Bronchial epithelial cell (primary cell): ENCODE results near the gene PADI4. TPM values are rescaled to one million over a fixed set of nuclear protein-coding genes. Genes with fewer than 3 reads are reported as not detected.

ENCODE experiments used
- DNase-seq: peaks from one replicate; pipeline ENCODE4 v3.0.0-alpha.2; 2010; ENCODE audit warnings: low read depth
- FAIRE-seq: peaks from 2 replicates; lab custom pipeline; 2011; peaks lifted over from hg19 to GRCh38; lab: Jason Lieb, UNC
- H3K27me3 ChIP-seq: 2 replicates; pipeline ENCODE4 v1.5.1; 2011; ENCODE audit warnings: low read length; ENCODE audit not compliant: control insufficient read depth, insufficient read depth
- H3K36me3 ChIP-seq: 2 replicates; pipeline ENCODE4 v1.5.1; 2011; ENCODE audit warnings: low read length; ENCODE audit not compliant: control insufficient read depth, insufficient read depth
- H3K4me3 ChIP-seq: 2 replicates; pipeline ENCODE4 v1.5.1; 2011; ENCODE audit warnings: mild to moderate bottlenecking, low read depth, low read length, control low read depth
- CTCF ChIP-seq: IDR thresholded peaks from 2 replicates; pipeline ENCODE4 v1.5.1; 2011; ENCODE audit warnings: mild to moderate bottlenecking, moderate library complexity, low read length, control low read depth, inconsistent platforms; ENCODE audit not compliant: insufficient read depth, severe bottlenecking
- total RNA-seq: library from RNA; depleted of rRNA; stranded (reverse); fragments of >200 nt; gene quantifications from 2 replicates; pipeline ENCODE4 v1.2.1, GENCODE V29; 2014

Gene PADI4
- total RNA-seq, 1 donor from 2014 or later, result not detected

- no peak for DNase-seq
- FAIRE-seq, result no peak
- H3K36me3 ChIP-seq, result no peaks in the 10 kb centered on the region
- H3K27me3 ChIP-seq, result no peaks in the 10 kb centered on the region
- H3K4me3 ChIP-seq, result no peak overlapping the region
- TF ChIP-seq CTCF, result no peak
These were observed 44.5 kb downstream of the PADI4 start for GRCh38 chr1:17352419-17352909.

GRCh38 chr1:17355898-17356297 is 47.9 kb downstream of the PADI4 start:
- DNase-seq (no peak), FAIRE-seq (no peak)
- Histone ChIP-seq H3K36me3 (no peaks in the 10 kb centered on the region), H3K27me3 (no peaks in the 10 kb centered on the region), H3K4me3 (no peak overlapping the region)
- TF ChIP-seq CTCF, result no peak

- no peak overlapping the region for H3K4me3 ChIP-seq
- DNase-seq, result no peak
- H3K27me3 ChIP-seq, result no peaks in the 10 kb centered on the region
- H3K36me3 ChIP-seq, result no peaks in the 10 kb centered on the region
- TF ChIP-seq CTCF, result no peak
- no peak for FAIRE-seq
These were observed 48.5 kb downstream of the PADI4 start for GRCh38 chr1:17356387-17357026.

GRCh38 chr1:17358557-17358956 is 50.6 kb downstream of the PADI4 start:
- no peak overlapping the region for H3K4me3 ChIP-seq
- no peaks in the 10 kb centered on the region for H3K27me3 ChIP-seq
- no peak for FAIRE-seq
- no peak for TF ChIP-seq CTCF
- DNase-seq, result no peak
- no peaks in the 10 kb centered on the region for H3K36me3 ChIP-seq

GRCh38 chr1:17359031-17359430 is 51.0 kb downstream of the PADI4 start:
- FAIRE-seq (no peak), DNase-seq (no peak)
- TF ChIP-seq CTCF, result no peak
- Histone ChIP-seq H3K36me3 (no peaks in the 10 kb centered on the region), H3K27me3 (no peaks in the 10 kb centered on the region), H3K4me3 (no peak overlapping the region)

- Histone ChIP-seq H3K27me3 (no peaks in the 10 kb centered on the region), H3K36me3 (no peaks in the 10 kb centered on the region), H3K4me3 (no peak overlapping the region)
- no peak for TF ChIP-seq CTCF
- no peak for FAIRE-seq
- no peak for DNase-seq
These were observed 51.8 kb downstream of the PADI4 start for GRCh38 chr1:17359808-17360207.
